K562 (cell line): ENCODE data around the gene NEUROG1. TPM values are rescaled to one million over a fixed set of nuclear protein-coding genes. Genes with fewer than 3 reads are reported as not detected.

Experiments used
- ATAC-seq: fragments of 200-7000 bp; cut with Tn5 transposase; 3 replicates; pipeline ENCODE4 v1.9.1; 2020; ENCODE audit warnings: moderate library complexity
- BruUV-seq: library from RNA; stranded (reverse); fragments of 400-500 nt; replicated peaks from 2 replicates; lab custom pipeline; 2021; lab: Mats Ljungman, UMichigan
- CTCF ChIA-PET: fragments of 300-600 bp; formaldehyde crosslinking; extraction: SDS; loops from one replicate; lab custom pipeline; 2021; ENCODE audit warnings: low intra/inter-chr PET ratio; lab: Yijun Ruan, JAX
- POLR2A ChIA-PET: fragments of 300-600, 350-650 bp; sonication (Branson Sonifier 250); formaldehyde crosslinking; extraction: SDS; loops from one replicate; lab custom pipeline; 2021; ENCODE audit warnings: antibody characterized with exemption, inconsistent platforms; lab: Yijun Ruan, JAX
- DNase-seq, 4 experiments: peaks; one replicate each; pipeline versions ENCODE4 v3.0.0 to v3.0.0-alpha.2; 2011 to 2018; ENCODE audit warnings: low spot score in 3 of 4, mixed read lengths in 3 of 4; ENCODE audit errors: extremely low read depth in 1 of 4
- FAIRE-seq: peaks from 2 replicates; lab custom pipeline; 2011; peaks lifted over from hg19 to GRCh38; lab: Jason Lieb, UNC
- H2AFZ ChIP-seq: 2 replicates; pipeline ENCODE4 v1.6.0; 2011; ENCODE audit warnings: low read depth, low read length, control low read depth, inconsistent platforms
- H3K27ac ChIP-seq: fragments of 200-600 bp; 3 replicates; pipeline ENCODE4 v1.8.0; 2011; ENCODE audit warnings: low read depth, mild to moderate bottlenecking, control low read depth, inconsistent platforms, low read length, moderate library complexity, mixed read lengths; ENCODE audit errors: extremely low read depth
- H3K27me3 ChIP-seq, 2 experiments: fragments of 300-600 bp in 1 of 2; 2 replicates in 1 of 2; 3 replicates in 1 of 2; pipeline versions ENCODE4 v1.6.0 to v1.8.0; 2011; ENCODE audit warnings: inconsistent platforms in 2 of 2, low read length in 2 of 2, mild to moderate bottlenecking in 1 of 2, mixed read lengths in 1 of 2, moderate library complexity in 1 of 2; ENCODE audit not compliant: control insufficient read depth in 2 of 2, insufficient read depth in 2 of 2
- H3K36me3 ChIP-seq: fragments of 300-600 bp; 3 replicates; pipeline ENCODE4 v1.8.0; 2011; ENCODE audit warnings: mild to moderate bottlenecking, low read length, inconsistent platforms; ENCODE audit not compliant: control insufficient read depth, insufficient read depth
- H3K4me1 ChIP-seq, 2 experiments: fragments of 200-600 bp in 1 of 2; replicated peaks in 1 of 2; 2 replicates in 1 of 2; 3 replicates in 1 of 2; pipeline versions ENCODE4 v1.5.1 to v1.8.0; 2011; ENCODE audit warnings: inconsistent platforms in 2 of 2, low read length in 2 of 2, mild to moderate bottlenecking in 1 of 2, mixed read lengths in 1 of 2, moderate library complexity in 1 of 2; ENCODE audit not compliant: control insufficient read depth in 2 of 2, insufficient read depth in 2 of 2
- H3K4me2 ChIP-seq: 2 replicates; pipeline ENCODE4 v1.6.1; 2011; ENCODE audit warnings: low read length, control low read depth, inconsistent platforms, mixed read lengths; ENCODE audit not compliant: insufficient read depth
- H3K4me3 ChIP-seq: fragments of 200-600 bp; sonication (generic), shearing (Covaris generic); 2 replicates; pipeline ENCODE4 v1.5.1; 2016; ENCODE audit warnings: control low read depth, inconsistent platforms
- H3K79me2 ChIP-seq: fragments of 200-600 bp; 3 replicates; pipeline ENCODE4 v1.8.0; 2011; ENCODE audit warnings: low read length, inconsistent platforms; ENCODE audit not compliant: control insufficient read depth, insufficient read depth
- H3K9ac ChIP-seq, 2 experiments: 2 replicates each; pipeline versions ENCODE4 v1.6.0 to v1.6.1; 2011; ENCODE audit warnings: low read depth in 2 of 2, low read length in 2 of 2, control low read depth in 1 of 2, inconsistent platforms in 1 of 2, mild to moderate bottlenecking in 1 of 2, mixed read lengths in 1 of 2; ENCODE audit not compliant: insufficient read depth in 1 of 2
- H3K9me1 ChIP-seq: one replicate; pipeline ENCODE4 v1.6.0; 2011; ENCODE audit warnings: inconsistent platforms, mild to moderate bottlenecking, low read length, moderate library complexity; ENCODE audit not compliant: control insufficient read depth, insufficient read depth
- H3K9me3 ChIP-seq: replicated peaks from 2 replicates; pipeline ENCODE4 v1.5.1; 2011; ENCODE audit warnings: low read depth, low read length, inconsistent platforms; ENCODE audit not compliant: control insufficient read depth, insufficient read depth
- H4K20me1 ChIP-seq: replicated peaks from 2 replicates; pipeline ENCODE4 v1.6.1; 2011; ENCODE audit warnings: low read length, inconsistent platforms, mixed read lengths; ENCODE audit not compliant: control insufficient read depth, insufficient read depth
- DPF2 ChIP-seq: fragments of 450-650 bp; IDR thresholded peaks from 2 replicates; pipeline ENCODE4 v1.6.1; 2016
- LCOR ChIP-seq: sonication (generic); formaldehyde crosslinking; IDR thresholded peaks from 2 replicates; pipeline ENCODE4 v1.8.0; 2022; ENCODE audit warnings: mild to moderate bottlenecking, missing genetic modification reagents
- MCM3 ChIP-seq: fragments of 450-650 bp; IDR thresholded peaks from 2 replicates; pipeline ENCODE4 v1.6.1; 2016
- MED1 ChIP-seq: sonication (generic); formaldehyde crosslinking; IDR thresholded peaks from 2 replicates; pipeline ENCODE4 v1.8.1; 2023; ENCODE audit warnings: missing genetic modification reagents, borderline replicate concordance
- MEF2A ChIP-seq: IDR thresholded peaks from 2 replicates; pipeline ENCODE4 v1.6.1; 2011; ENCODE audit warnings: low read depth, mild to moderate bottlenecking, low read length, moderate library complexity; ENCODE audit not compliant: control insufficient read depth
- NFRKB ChIP-seq: fragments of 450-650 bp; IDR thresholded peaks from 2 replicates; pipeline ENCODE4 v1.6.1; 2016; ENCODE audit warnings: low read depth
- NR3C1 ChIP-seq: sonication (generic); formaldehyde crosslinking; IDR thresholded peaks from 2 replicates; pipeline ENCODE4 v1.8.1; 2022; ENCODE audit warnings: missing genetic modification reagents
- ZC3H11A ChIP-seq: IDR thresholded peaks from 2 replicates; pipeline ENCODE4 v1.6.1; 2012; ENCODE audit warnings: low read depth, low read length, improper control_type of control experiment
- ZNF224 ChIP-seq: sonication (generic); formaldehyde crosslinking; IDR thresholded peaks from 2 replicates; pipeline ENCODE4 v1.8.0; 2022; ENCODE audit warnings: mild to moderate bottlenecking, missing genetic modification reagents
- ZNF436 ChIP-seq: fragments of 250-450, 450-650 bp; sonication (Bioruptor Pico); formaldehyde crosslinking; IDR thresholded peaks from 2 replicates; pipeline ENCODE4 v1.7.0; 2020; ENCODE audit warnings: mild to moderate bottlenecking
- WGBS: fragments of 100-300 bp; shearing (Covaris generic); methylation state at CpG from one replicate; pipeline ENCODE4 v1.1.6; 2016; ENCODE audit warnings: low coverage, mixed read lengths; ENCODE audit not compliant: insufficient coverage; ENCODE audit errors: missing lambda C conversion rate; 5-methylcytosine and 5-hydroxymethylcytosine counted together
- in situ Hi-C: fragments of 300-500 bp; cut with MboI; formaldehyde crosslinking; loops from 4 replicates; pipeline ENCODE4 v1.15.0; 2018; ENCODE audit warnings: inconsistent platforms, mixed read lengths
- intact Hi-C: fragments of 100-400 bp; cut with micrococcal nuclease; formaldehyde crosslinking; loops from 2 replicates; pipeline ENCODE4 v1.14.2; 2022
- polyA plus RNA-seq, 8 experiments: library from polyadenylated mRNA; depleted of rRNA in 4 of 8; stranded (reverse) in 5 of 8; unstranded in 3 of 8; fragments of >200 nt; fragmentation: Nextera tagmentation in 2 of 8; fragmentation: Illumina TruSeq in 1 of 8; extraction: Ambion mirVana in 2 of 8; extraction: Trizol in 1 of 8; gene quantifications; 2 replicates each; pipeline versions ENCODE4 v1.2.1 to v1.2.3, GENCODE V29; 2011 to 2014; ENCODE audit warnings: inconsistent platforms in 1 of 8, missing spikeins in 1 of 8
- total RNA-seq, 7 experiments: library from RNA; depleted of rRNA in 6 of 7; stranded (reverse); fragments of >200 nt in 6 of 7; fragmentation: Illumina TruSeq in 2 of 7; extraction: Trizol in 2 of 7; gene quantifications; 2 replicates each; pipeline versions ENCODE4 v1.2.1 to v1.2.3, GENCODE V29; 2011 to 2021; ENCODE audit warnings: low replicate concordance in 1 of 7
- TF ChIP-seq, protein P1 (sequence below), 2 experiments: fragments of 150-350 bp in 1 of 2; IDR thresholded peaks; 2 replicates each; pipeline ENCODE4 v1.6.1; 2012 to 2016; ENCODE audit warnings: low read depth in 2 of 2, low read length in 2 of 2, mild to moderate bottlenecking in 1 of 2, moderate library complexity in 1 of 2

The NEUROG1 gene
- total and polyA plus RNA-seq, 9 of the 15 experiments (the other 6 are each of a cell fraction or from before 2014, with no cell fraction given): not detected

- ChIA-PET CTCF (no interaction called here), POLR2A (interaction anchor here (1.0 to 1.6 kb wide), 3 partner anchors 11 to 23 kb away, joined by 3 to 6 read pairs (median 3); no protein-coding TSS in a partner anchor)
- Histone ChIP-seq H2AFZ (no peak overlapping the region), H3K4me2 (no peak overlapping the region), H4K20me1 (no peaks in the 10 kb centered on the region), H3K79me2 (no peaks in the 10 kb centered on the region), H3K27ac (no peak overlapping the region), H3K9me3 (no peaks in the 10 kb centered on the region), H3K36me3 (no peaks in the 10 kb centered on the region), H3K27me3 (no peaks in the 10 kb centered on the region; a peak in 2 of 5 replicates), H3K4me1 (peaks cover 0 to 9% of the 10 kb centered on the region in 2 experiments; a peak in 2 of 5 replicates)
- DNase-seq (no peak), ATAC-seq (no peak), FAIRE-seq (no peak)
- intact Hi-C loops: loop anchor here (5.0 kb wide), 1 partner anchor 42 kb away; no protein-coding TSS in a partner anchor
- 11% methylated on average over 5 of the region's 6 CpGs for WGBS
- no peak for TF ChIP-seq NFRKB
- TF ChIP-seq MED1 (CRISPR knock-in tag): no peak
- no peak for TF ChIP-seq DPF2
- TF ChIP-seq, protein P1, sequence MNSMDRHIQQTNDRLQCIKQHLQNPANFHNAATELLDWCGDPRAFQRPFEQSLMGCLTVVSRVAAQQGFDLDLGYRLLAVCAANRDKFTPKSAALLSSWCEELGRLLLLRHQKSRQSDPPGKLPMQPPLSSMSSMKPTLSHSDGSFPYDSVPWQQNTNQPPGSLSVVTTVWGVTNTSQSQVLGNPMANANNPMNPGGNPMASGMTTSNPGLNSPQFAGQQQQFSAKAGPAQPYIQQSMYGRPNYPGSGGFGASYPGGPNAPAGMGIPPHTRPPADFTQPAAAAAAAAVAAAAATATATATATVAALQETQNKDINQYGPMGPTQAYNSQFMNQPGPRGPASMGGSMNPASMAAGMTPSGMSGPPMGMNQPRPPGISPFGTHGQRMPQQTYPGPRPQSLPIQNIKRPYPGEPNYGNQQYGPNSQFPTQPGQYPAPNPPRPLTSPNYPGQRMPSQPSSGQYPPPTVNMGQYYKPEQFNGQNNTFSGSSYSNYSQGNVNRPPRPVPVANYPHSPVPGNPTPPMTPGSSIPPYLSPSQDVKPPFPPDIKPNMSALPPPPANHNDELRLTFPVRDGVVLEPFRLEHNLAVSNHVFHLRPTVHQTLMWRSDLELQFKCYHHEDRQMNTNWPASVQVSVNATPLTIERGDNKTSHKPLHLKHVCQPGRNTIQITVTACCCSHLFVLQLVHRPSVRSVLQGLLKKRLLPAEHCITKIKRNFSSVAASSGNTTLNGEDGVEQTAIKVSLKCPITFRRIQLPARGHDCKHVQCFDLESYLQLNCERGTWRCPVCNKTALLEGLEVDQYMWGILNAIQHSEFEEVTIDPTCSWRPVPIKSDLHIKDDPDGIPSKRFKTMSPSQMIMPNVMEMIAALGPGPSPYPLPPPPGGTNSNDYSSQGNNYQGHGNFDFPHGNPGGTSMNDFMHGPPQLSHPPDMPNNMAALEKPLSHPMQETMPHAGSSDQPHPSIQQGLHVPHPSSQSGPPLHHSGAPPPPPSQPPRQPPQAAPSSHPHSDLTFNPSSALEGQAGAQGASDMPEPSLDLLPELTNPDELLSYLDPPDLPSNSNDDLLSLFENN (IDR thresholded peaks at IDR 0.05; ENCODE audit: low read depth in 2 of 2, low read length in 2 of 2): no peak
- no peak for TF ChIP-seq NR3C1
- TF ChIP-seq MCM3: no peak
- TF ChIP-seq ZC3H11A: no peak
- TF ChIP-seq ZNF436 (CRISPR knock-in tag): no peak
- no peak for TF ChIP-seq ZNF224
- no peak for TF ChIP-seq LCOR (CRISPR knock-in tag)
- no peak for TF ChIP-seq MEF2A
- TF ChIP-seq, all 486 proteins: peak for 0
- H3K4me3 ChIP-seq: no peak overlapping the region
- no TSS peak for BruUV-seq
- H3K9ac ChIP-seq: no peak overlapping the region
- in situ Hi-C loops: no loop called here
- H3K9me1 ChIP-seq: no peaks in the 10 kb centered on the region
These were observed 25.8 kb downstream of the NEUROG1 start for GRCh38 chr5:135509995-135510394.
